Measurements from ENCODE around the gene FARS2. TPM values are rescaled to one million over a fixed set of nuclear protein-coding genes. Genes with fewer than 3 reads are reported as not detected.

The FARS2 gene
- total and polyA plus RNA-seq, 2 donors (not counting 1 experiment from before 2014, with no cell fraction given): 11.0 to 18.5 TPM

- no peak overlapping the region for H3K4me3 ChIP-seq (replicated peaks in 1 of 4; ENCODE audit: control extremely low read depth in 1 of 4, insufficient read depth in 1 of 4, low read depth in 3 of 4, low read length in 4 of 4)
- no peak for DNase-seq (ENCODE audit: low read depth in 2 of 2)
- no peaks in the 10 kb centered on the region for H3K4me1 ChIP-seq (ENCODE audit: control insufficient read depth, extremely low read depth, insufficient read depth, low read length)
- no peaks in the 10 kb centered on the region for H3K27me3 ChIP-seq (ENCODE audit: control insufficient read depth, insufficient read depth, low read length)
- H3K27ac ChIP-seq (ENCODE audit: insufficient read depth, low read length): no peak overlapping the region
- H3K9me3 ChIP-seq (ENCODE audit: control insufficient read depth, insufficient read depth, low read depth, low read length): no peaks in the 10 kb centered on the region
- no peak overlapping the region for H3K4me2 ChIP-seq (ENCODE audit: extremely low read depth, insufficient read depth, low read length)
- no peak overlapping the region for H2AFZ ChIP-seq (ENCODE audit: low read length)
- no peaks in the 10 kb centered on the region for H4K20me1 ChIP-seq (ENCODE audit: control insufficient read depth, extremely low read depth, insufficient read depth, low read length)
- H3K36me3 ChIP-seq (ENCODE audit: control insufficient read depth, insufficient read depth, low read length): no peaks in the 10 kb centered on the region
- no peaks in the 10 kb centered on the region for H3K79me2 ChIP-seq (ENCODE audit: control insufficient read depth, insufficient read depth, low read length)
- TF ChIP-seq EZH2 (IDR thresholded peaks at IDR 0.05; ENCODE audit: low read length, missing control alignments) (no peak), CTCF (conservative IDR thresholded peaks at IDR 0.05 in 1 of 2, IDR thresholded peaks at IDR 0.05 in 1 of 2; ENCODE audit: low read depth in 1 of 2, low read length in 2 of 2) (no peak)
- H3K9ac ChIP-seq (ENCODE audit: insufficient read depth, low read length): no peak overlapping the region
Measured at GRCh38 chr6:5712349-5713215, 451.3 kb downstream of the FARS2 start.

- H3K4me3 ChIP-seq (replicated peaks in 1 of 4; ENCODE audit: control extremely low read depth in 1 of 4, insufficient read depth in 1 of 4, low read depth in 3 of 4, low read length in 4 of 4): no peak overlapping the region
- no peaks in the 10 kb centered on the region for H4K20me1 ChIP-seq (ENCODE audit: control insufficient read depth, extremely low read depth, insufficient read depth, low read length)
- no peak overlapping the region for H3K9ac ChIP-seq (ENCODE audit: insufficient read depth, low read length)
- H3K79me2 ChIP-seq (ENCODE audit: control insufficient read depth, insufficient read depth, low read length): no peaks in the 10 kb centered on the region
- no peaks in the 10 kb centered on the region for H3K27me3 ChIP-seq (ENCODE audit: control insufficient read depth, insufficient read depth, low read length)
- no peaks in the 10 kb centered on the region for H3K9me3 ChIP-seq (ENCODE audit: control insufficient read depth, insufficient read depth, low read depth, low read length)
- H3K36me3 ChIP-seq (ENCODE audit: control insufficient read depth, insufficient read depth, low read length): no peaks in the 10 kb centered on the region
- H3K27ac ChIP-seq (ENCODE audit: insufficient read depth, low read length): no peak overlapping the region
- no peak overlapping the region for H3K4me2 ChIP-seq (ENCODE audit: extremely low read depth, insufficient read depth, low read length)
- H3K4me1 ChIP-seq (ENCODE audit: control insufficient read depth, extremely low read depth, insufficient read depth, low read length): no peaks in the 10 kb centered on the region
- TF ChIP-seq CTCF (conservative IDR thresholded peaks at IDR 0.05 in 1 of 2, IDR thresholded peaks at IDR 0.05 in 1 of 2; ENCODE audit: low read depth in 1 of 2, low read length in 2 of 2) (no peak), EZH2 (IDR thresholded peaks at IDR 0.05; ENCODE audit: low read length, missing control alignments) (no peak)
- no peak overlapping the region for H2AFZ ChIP-seq (ENCODE audit: low read length)
- DNase-seq (ENCODE audit: low read depth in 2 of 2): no peak
Measured at GRCh38 chr6:5713519-5713918, 452.2 kb downstream of the FARS2 start.

DNA sequence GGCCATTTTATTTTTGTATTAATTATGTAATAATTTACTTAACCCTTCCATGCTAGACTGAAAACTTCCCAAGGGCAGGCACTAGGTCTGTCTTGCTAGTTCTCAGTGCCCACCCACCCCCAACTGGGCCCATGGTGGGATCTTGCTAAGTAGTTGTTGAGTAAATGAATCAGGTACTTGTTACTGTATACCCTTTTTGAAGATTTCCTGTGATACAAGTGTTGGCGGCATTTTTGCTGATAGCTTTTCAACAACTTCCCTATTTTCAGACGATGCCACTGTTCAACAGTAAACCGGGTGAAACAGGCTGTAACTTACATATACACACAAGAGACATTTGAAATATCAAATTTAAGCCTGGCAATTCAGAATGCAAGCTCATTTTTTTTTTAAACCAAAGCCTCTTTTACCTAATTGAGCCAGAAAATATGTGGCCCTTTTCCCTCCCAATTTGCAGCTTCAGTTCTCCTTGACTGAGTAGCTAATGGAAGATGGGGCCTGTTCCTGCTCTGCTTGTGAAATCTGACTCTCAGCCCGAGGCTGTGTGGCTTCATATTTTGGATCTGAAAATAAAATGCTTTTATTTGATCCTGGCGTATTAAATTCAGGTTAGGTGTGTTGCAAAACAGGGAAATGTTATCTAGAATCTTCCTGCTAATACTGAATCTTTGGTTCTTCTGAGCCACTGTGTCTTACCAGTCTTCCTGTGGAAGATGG is 457.1 kb downstream of the FARS2 start:
- Histone ChIP-seq H3K4me1 (ENCODE audit: control insufficient read depth, extremely low read depth, insufficient read depth, low read length) (no peaks in the 10 kb centered on the region), H3K27me3 (ENCODE audit: control insufficient read depth, insufficient read depth, low read length) (no peaks in the 10 kb centered on the region), H3K4me3 (replicated peaks in 1 of 4; ENCODE audit: control extremely low read depth in 1 of 4, insufficient read depth in 1 of 4, low read depth in 3 of 4, low read length in 4 of 4) (no peak overlapping the region), H3K4me2 (ENCODE audit: extremely low read depth, insufficient read depth, low read length) (no peak overlapping the region), H3K9ac (ENCODE audit: insufficient read depth, low read length) (no peak overlapping the region), H3K79me2 (ENCODE audit: control insufficient read depth, insufficient read depth, low read length) (no peaks in the 10 kb centered on the region), H3K9me3 (ENCODE audit: control insufficient read depth, insufficient read depth, low read depth, low read length) (no peaks in the 10 kb centered on the region), H3K27ac (ENCODE audit: insufficient read depth, low read length) (no peak overlapping the region), H2AFZ (ENCODE audit: low read length) (no peak overlapping the region), H4K20me1 (ENCODE audit: control insufficient read depth, extremely low read depth, insufficient read depth, low read length) (no peaks in the 10 kb centered on the region), H3K36me3 (ENCODE audit: control insufficient read depth, insufficient read depth, low read length) (no peaks in the 10 kb centered on the region)
- TF ChIP-seq EZH2 (IDR thresholded peaks at IDR 0.05; ENCODE audit: low read length, missing control alignments): no peak
- TF ChIP-seq CTCF (conservative IDR thresholded peaks at IDR 0.05 in 1 of 2, IDR thresholded peaks at IDR 0.05 in 1 of 2; ENCODE audit: low read depth in 1 of 2, low read length in 2 of 2): no peak
- DNase-seq (ENCODE audit: low read depth in 2 of 2): no peak

Measured in fibroblast of lung (primary cell).